ENCODE measurements around the gene LUC7L. TPM values are rescaled to one million over a fixed set of nuclear protein-coding genes. Genes with fewer than 3 reads are reported as not detected.
"Not testable (repeated sequence)": the region's sequence is repeated elsewhere in the genome, so short reads cannot be mapped to it uniquely, and the experiment has no call there.

Gene LUC7L
- total RNA-seq, 4 donors from 2014 or later, result 52.7 to 115 (median 76.8) TPM

GRCh38 chr16:159136-159849 is 70.0 kb downstream of the LUC7L start:
- DNase-seq (ENCODE audit: low spot score) (no peak), ATAC-seq (ENCODE audit: low FRiP score) (no peak)
- no peak for TF ChIP-seq CTCF (IDR thresholded peaks at IDR 0.05)

DNA sequence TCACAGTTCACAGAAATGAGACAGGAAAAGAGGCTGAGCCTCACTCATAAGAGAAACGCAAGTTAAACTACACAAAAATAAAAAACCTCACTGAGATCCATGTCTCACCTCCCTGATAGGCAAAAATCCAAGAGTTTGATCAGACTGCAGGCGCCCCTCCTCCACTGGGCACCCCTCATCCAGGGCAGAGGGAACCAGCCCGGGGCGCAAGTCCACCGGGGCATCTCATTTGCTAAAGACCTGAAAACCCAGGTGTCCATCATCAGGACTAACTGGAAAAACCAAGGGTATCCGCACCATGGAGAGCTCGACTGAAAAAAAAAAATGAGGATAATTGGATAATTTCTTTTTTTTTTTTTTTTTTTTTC is 74.2 kb downstream of the LUC7L start:
- no peak for TF ChIP-seq CTCF (IDR thresholded peaks at IDR 0.05)
- ATAC-seq (ENCODE audit: low FRiP score), result no peak
- DNase-seq (ENCODE audit: low spot score), result no peak

- ATAC-seq (ENCODE audit: low FRiP score), result peak; percentile 78
- TF ChIP-seq CTCF (IDR thresholded peaks at IDR 0.05), result no peak
- DNase-seq (ENCODE audit: low spot score), result no peak
These were observed 74.8 kb downstream of the LUC7L start for GRCh38 chr16:154217-155030.

DNA sequence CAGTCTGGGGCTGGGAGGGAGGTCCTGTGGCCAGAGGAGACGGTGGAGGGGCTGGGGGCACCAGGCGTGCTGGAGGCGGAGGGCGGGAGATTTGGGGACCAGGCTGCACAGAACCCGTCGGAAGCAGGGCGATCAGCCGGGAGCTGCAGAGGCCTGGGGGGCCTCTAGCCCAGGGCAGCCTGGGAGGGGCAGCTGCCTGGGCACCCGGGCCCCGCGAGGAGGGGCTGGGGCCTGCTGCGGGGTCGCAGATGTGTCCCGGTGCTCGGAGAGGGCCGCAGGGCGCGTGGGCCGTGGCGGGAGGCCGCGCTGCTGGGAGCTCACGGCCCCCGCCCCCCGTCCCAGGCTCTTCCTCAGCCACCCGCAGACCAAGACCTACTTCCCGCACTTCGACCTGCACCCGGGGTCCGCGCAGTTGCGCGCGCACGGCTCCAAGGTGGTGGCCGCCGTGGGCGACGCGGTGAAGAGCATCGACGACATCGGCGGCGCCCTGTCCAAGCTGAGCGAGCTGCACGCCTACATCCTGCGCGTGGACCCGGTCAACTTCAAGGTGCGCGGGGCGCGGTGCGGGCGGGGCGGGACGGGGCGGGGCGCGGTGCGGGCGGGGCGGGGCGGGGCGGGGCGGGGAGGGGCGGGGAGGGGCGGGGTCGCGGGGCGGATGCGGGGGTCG is 75.6 kb downstream of the LUC7L start:
- not testable (repeated sequence) for ATAC-seq (ENCODE audit: low FRiP score)

GRCh38 chr16:153129-153521 is 76.1 kb downstream of the LUC7L start:
- not testable (repeated sequence) for DNase-seq (ENCODE audit: low spot score); ATAC-seq (ENCODE audit: low FRiP score)

More for the DNA sequence above, 75.6 kb downstream of the LUC7L start:
- not testable (repeated sequence) for DNase-seq (ENCODE audit: low spot score)

GRCh38 chr16:152141-153128 is 76.8 kb downstream of the LUC7L start, which contains the start of gene HBZ:
HBZ (plus strand) TSS chr16:152644; CDS start chr16:152910, 266 bp downstream.
- TF ChIP-seq CTCF (IDR thresholded peaks at IDR 0.05), result no peak
- DNase-seq (ENCODE audit: low spot score) (no peak), ATAC-seq (ENCODE audit: low FRiP score) (no peak)

DNA sequence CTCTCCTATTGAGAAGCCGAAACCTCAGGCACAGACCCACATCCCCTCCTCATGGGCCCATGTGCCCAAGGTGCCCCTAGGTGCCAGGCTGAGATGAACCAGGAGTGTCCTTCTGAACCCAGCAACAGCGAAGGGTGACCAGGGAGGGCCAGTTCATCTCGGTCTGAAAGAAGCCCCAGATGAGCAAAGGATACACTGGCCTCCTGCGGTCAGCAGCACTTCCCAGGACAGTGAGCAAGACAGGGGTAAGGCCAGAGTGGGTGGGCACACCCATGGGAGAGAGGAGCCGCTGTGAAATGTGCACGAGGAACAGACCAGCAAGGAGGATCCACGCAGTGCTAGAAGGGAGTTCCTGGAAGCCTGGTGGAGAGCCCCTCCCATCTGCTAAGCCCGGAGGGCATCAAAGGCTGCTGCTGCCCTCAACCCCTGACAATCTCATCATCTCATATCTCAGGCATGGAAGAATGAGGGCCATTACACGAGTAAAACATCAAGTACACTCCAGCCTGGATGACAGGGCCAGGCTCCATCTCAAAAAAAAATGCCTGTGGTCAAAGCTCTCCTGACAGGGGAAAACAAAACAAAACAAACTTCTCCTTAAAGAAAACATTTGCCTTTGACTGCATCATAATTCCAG is 80.1 kb downstream of the LUC7L start:
- no peak for TF ChIP-seq CTCF (IDR thresholded peaks at IDR 0.05)
- no peak for DNase-seq (ENCODE audit: low spot score)
- no peak for ATAC-seq (ENCODE audit: low FRiP score)

All from omental fat pad (tissue), 4 donors.